Osteoblast (primary cell): ENCODE data around the gene OMG. TPM values are rescaled to one million over a fixed set of nuclear protein-coding genes. Genes with fewer than 3 reads are reported as not detected.
"Not testable (repeated sequence)": the region's sequence is repeated elsewhere in the genome, so short reads cannot be mapped to it uniquely, and the experiment has no call there.

Source experiments
- DNase-seq: peaks from one replicate; pipeline ENCODE4 v3.0.0; 2011; ENCODE audit warnings: low spot score, mixed read lengths; ENCODE audit not compliant: insufficient read length; ENCODE audit errors: missing footprints
- H2AFZ ChIP-seq: 2 replicates; pipeline ENCODE4 v1.6.0; 2011; ENCODE audit warnings: mild to moderate bottlenecking, low read length
- H3K27ac ChIP-seq: 2 replicates; pipeline ENCODE4 v1.5.1; 2011; ENCODE audit warnings: mild to moderate bottlenecking, low read depth, low read length, moderate library complexity
- H3K27me3 ChIP-seq: 2 replicates; pipeline ENCODE4 v1.6.0; 2012; ENCODE audit warnings: mild to moderate bottlenecking, control low read depth, inconsistent platforms, low read length, moderate library complexity; ENCODE audit not compliant: insufficient read depth
- H3K36me3 ChIP-seq: 2 replicates; pipeline ENCODE4 v1.5.1; 2011; ENCODE audit warnings: mild to moderate bottlenecking, low read length, control low read depth, moderate library complexity; ENCODE audit not compliant: insufficient read depth
- H3K4me1 ChIP-seq: 2 replicates; pipeline ENCODE4 v1.5.1; 2011; ENCODE audit warnings: mild to moderate bottlenecking, low read length, control low read depth, moderate library complexity; ENCODE audit not compliant: insufficient read depth
- H3K4me2 ChIP-seq: 2 replicates; pipeline ENCODE4 v1.6.0; 2011; ENCODE audit warnings: mild to moderate bottlenecking, low read length; ENCODE audit not compliant: insufficient read depth
- H3K4me3 ChIP-seq: fragments of 200-600 bp; sonication (generic); 3 replicates; pipeline ENCODE4 v1.5.1; 2012; ENCODE audit warnings: mild to moderate bottlenecking, low read length, inconsistent platforms; ENCODE audit not compliant: insufficient read depth
- H3K79me2 ChIP-seq: 2 replicates; pipeline ENCODE4 v1.6.0; 2012; ENCODE audit warnings: mild to moderate bottlenecking, low read length, control low read depth, inconsistent platforms; ENCODE audit not compliant: insufficient read depth
- H3K9me3 ChIP-seq: 2 replicates; pipeline ENCODE4 v1.5.1; 2011; ENCODE audit warnings: low read depth, low read length, control low read depth
- H4K20me1 ChIP-seq: 2 replicates; pipeline ENCODE4 v1.6.0; 2012; ENCODE audit warnings: mild to moderate bottlenecking, low read length, control low read depth; ENCODE audit not compliant: insufficient read depth
- total RNA-seq: library from RNA; depleted of rRNA; stranded (reverse); fragments of >200 nt; gene quantifications from 2 replicates; pipeline ENCODE4 v1.2.3, GENCODE V29; 2012
- TF ChIP-seq, protein P1 (sequence below): IDR thresholded peaks from 2 replicates; pipeline ENCODE4 v1.5.1; 2011; ENCODE audit warnings: mild to moderate bottlenecking, low read depth, low read length, moderate library complexity; ENCODE audit errors: extremely low read depth

Gene OMG
- total RNA-seq, 1 donor = 0.72 TPM

DNA sequence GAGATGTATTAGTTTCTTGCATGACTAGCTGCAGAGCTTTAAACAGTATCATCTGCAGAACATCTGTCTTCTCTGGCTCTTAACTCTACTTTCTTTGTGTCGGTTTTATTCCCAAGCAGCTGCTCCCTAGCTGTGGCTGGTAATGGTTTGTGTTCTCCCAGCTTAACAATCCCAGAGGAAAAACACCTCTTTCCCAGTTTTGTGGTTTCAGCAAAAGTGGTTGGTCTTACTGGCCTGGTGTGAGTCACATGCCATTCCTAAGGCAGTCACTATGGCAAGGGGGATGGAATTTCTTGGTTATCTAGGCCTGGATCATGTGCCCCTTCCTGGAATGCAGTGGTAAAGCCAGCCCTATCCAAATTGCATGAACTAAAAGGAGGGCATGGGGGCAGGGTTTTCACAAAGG lies 27.5 kb downstream of the OMG start:
- peaks cover 4% of the 10 kb centered on the region for H3K79me2 ChIP-seq
- H4K20me1 ChIP-seq = no peaks in the 10 kb centered on the region
- no peaks in the 10 kb centered on the region for H3K27me3 ChIP-seq
- H3K4me2 ChIP-seq = peak overlapping the region; percentile 70
- peak overlapping the region; percentile 76 for H3K27ac ChIP-seq
- peak; percentile 88 for DNase-seq
- peaks cover 41% of the 10 kb centered on the region for H3K4me1 ChIP-seq
- TF ChIP-seq, protein P1, sequence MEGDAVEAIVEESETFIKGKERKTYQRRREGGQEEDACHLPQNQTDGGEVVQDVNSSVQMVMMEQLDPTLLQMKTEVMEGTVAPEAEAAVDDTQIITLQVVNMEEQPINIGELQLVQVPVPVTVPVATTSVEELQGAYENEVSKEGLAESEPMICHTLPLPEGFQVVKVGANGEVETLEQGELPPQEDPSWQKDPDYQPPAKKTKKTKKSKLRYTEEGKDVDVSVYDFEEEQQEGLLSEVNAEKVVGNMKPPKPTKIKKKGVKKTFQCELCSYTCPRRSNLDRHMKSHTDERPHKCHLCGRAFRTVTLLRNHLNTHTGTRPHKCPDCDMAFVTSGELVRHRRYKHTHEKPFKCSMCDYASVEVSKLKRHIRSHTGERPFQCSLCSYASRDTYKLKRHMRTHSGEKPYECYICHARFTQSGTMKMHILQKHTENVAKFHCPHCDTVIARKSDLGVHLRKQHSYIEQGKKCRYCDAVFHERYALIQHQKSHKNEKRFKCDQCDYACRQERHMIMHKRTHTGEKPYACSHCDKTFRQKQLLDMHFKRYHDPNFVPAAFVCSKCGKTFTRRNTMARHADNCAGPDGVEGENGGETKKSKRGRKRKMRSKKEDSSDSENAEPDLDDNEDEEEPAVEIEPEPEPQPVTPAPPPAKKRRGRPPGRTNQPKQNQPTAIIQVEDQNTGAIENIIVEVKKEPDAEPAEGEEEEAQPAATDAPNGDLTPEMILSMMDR = no peak
- H3K9me3 ChIP-seq = no peaks in the 10 kb centered on the region
- H3K4me3 ChIP-seq = no peak overlapping the region
- H3K36me3 ChIP-seq = peaks cover 20% of the 10 kb centered on the region
- no peak overlapping the region for H2AFZ ChIP-seq

- peaks cover 36% of the 10 kb centered on the region for H3K4me1 ChIP-seq
- H3K4me3 ChIP-seq = no peak overlapping the region
- no peak for DNase-seq
- peak overlapping the region; percentile 76 for H3K27ac ChIP-seq
- H4K20me1 ChIP-seq = no peaks in the 10 kb centered on the region
- H3K4me2 ChIP-seq = peak overlapping the region; percentile 70
- no peaks in the 10 kb centered on the region for H3K27me3 ChIP-seq
- H3K9me3 ChIP-seq = no peaks in the 10 kb centered on the region
- no peak overlapping the region for H2AFZ ChIP-seq
- peaks cover 20% of the 10 kb centered on the region for H3K36me3 ChIP-seq
- TF ChIP-seq, protein P1 = no peak
- peaks cover 4% of the 10 kb centered on the region for H3K79me2 ChIP-seq
Observed at GRCh38 chr17:31269036-31269577, 27.9 kb downstream of the OMG start.

GRCh38 chr17:31266042-31266441 lies 31.0 kb downstream of the OMG start:
- TF ChIP-seq, protein P1 = peak; percentile 26
- H3K79me2 ChIP-seq = no peaks in the 10 kb centered on the region
- peaks cover 31% of the 10 kb centered on the region for H3K36me3 ChIP-seq
- no peak overlapping the region for H2AFZ ChIP-seq
- H3K4me2 ChIP-seq = no peak overlapping the region
- no peak for DNase-seq
- H3K4me1 ChIP-seq = peaks cover 33% of the 10 kb centered on the region
- no peak overlapping the region for H3K4me3 ChIP-seq
- H4K20me1 ChIP-seq = no peaks in the 10 kb centered on the region
- no peaks in the 10 kb centered on the region for H3K27me3 ChIP-seq
- no peaks in the 10 kb centered on the region for H3K9me3 ChIP-seq
- no peak overlapping the region for H3K27ac ChIP-seq

DNA sequence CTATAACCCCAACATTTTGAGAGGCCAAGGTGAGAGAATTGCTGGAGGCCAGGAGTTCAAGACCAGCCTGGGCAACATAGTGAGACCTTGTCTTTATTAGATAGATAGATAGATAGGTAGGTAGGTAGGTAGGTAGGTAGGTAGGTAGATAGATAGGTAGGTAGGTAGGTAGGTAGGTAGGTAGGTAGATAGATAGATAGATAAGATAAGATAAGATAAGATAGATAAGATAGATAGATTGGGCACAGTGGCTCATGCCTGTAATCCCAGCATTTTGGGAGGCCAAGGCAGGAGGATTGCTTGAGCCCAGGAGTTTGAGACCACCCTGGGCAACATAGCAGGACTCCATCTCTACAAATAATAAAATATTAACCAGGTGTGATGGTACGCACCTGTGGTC lies 34.1 kb downstream of the OMG start:
- not testable (repeated sequence) for H3K9me3 ChIP-seq, H3K27ac ChIP-seq, H4K20me1 ChIP-seq, H3K4me3 ChIP-seq, H3K27me3 ChIP-seq, H3K4me2 ChIP-seq, H2AFZ ChIP-seq, H3K79me2 ChIP-seq, DNase-seq, H3K4me1 ChIP-seq
- H3K36me3 ChIP-seq = peaks cover 51% of the 10 kb centered on the region
